ENCODE measurements around the gene LENG8. TPM values are rescaled to one million over a fixed set of nuclear protein-coding genes. Genes with fewer than 3 reads are reported as not detected.

Gene LENG8
- total RNA-seq, 4 donors from 2014 or later: 57.9 to 195 (median 64.1) TPM

GRCh38 chr19:54408456-54409026, 40.5 kb upstream of the LENG8 start:
- TF ChIP-seq POLR2A (IDR thresholded peaks at IDR 0.05) (no peak), CTCF (IDR thresholded peaks at IDR 0.05) (no peak)
- intact Hi-C loops (cut with DNase I; ENCODE audit: low total_unique reads): no loop called here
- no peak overlapping the region for H3K4me3 ChIP-seq (ENCODE audit: low read depth, poor library complexity, severe bottlenecking)
- WGBS, 2 donors: 74% methylated on average over 9 of the region's 9 CpGs
- no peak for DNase-seq (ENCODE audit: low spot score in 2 of 2)

- no peak for DNase-seq (ENCODE audit: low spot score in 2 of 2)
- TF ChIP-seq CTCF (IDR thresholded peaks at IDR 0.05): no peak
- TF ChIP-seq POLR2A (IDR thresholded peaks at IDR 0.05): no peak
- intact Hi-C loops (cut with DNase I; ENCODE audit: low total_unique reads): no loop called here
- no peak overlapping the region for H3K4me3 ChIP-seq (ENCODE audit: low read depth, poor library complexity, severe bottlenecking)
These were observed 38.0 kb upstream of the LENG8 start for GRCh38 chr19:54411033-54411432.

- intact Hi-C loops (cut with DNase I; ENCODE audit: low total_unique reads): no loop called here
- no peak for TF ChIP-seq CTCF (IDR thresholded peaks at IDR 0.05)
- no peak for TF ChIP-seq POLR2A (IDR thresholded peaks at IDR 0.05)
- no peak overlapping the region for H3K4me3 ChIP-seq (ENCODE audit: low read depth, poor library complexity, severe bottlenecking)
- 77 to 84% methylated on average over 4 of the region's 4 CpGs for WGBS, 2 donors
- no peak for DNase-seq (ENCODE audit: low spot score in 2 of 2)
These were observed 36.1 kb upstream of the LENG8 start for GRCh38 chr19:54412877-54413276.

- H3K4me3 ChIP-seq (ENCODE audit: low read depth, poor library complexity, severe bottlenecking): no peak overlapping the region
- WGBS, 2 donors: 87 to 88% methylated on average over 4 of the region's 4 CpGs
- DNase-seq (ENCODE audit: low spot score in 2 of 2): no peak
- TF ChIP-seq CTCF (IDR thresholded peaks at IDR 0.05): peak in 1 of 3 donors; percentile 11
- TF ChIP-seq POLR2A (IDR thresholded peaks at IDR 0.05): no peak
- intact Hi-C loops (cut with DNase I; ENCODE audit: low total_unique reads): no loop called here
These were observed 34.8 kb upstream of the LENG8 start for GRCh38 chr19:54414156-54414555.

- no peak for TF ChIP-seq CTCF (IDR thresholded peaks at IDR 0.05)
- TF ChIP-seq POLR2A (IDR thresholded peaks at IDR 0.05): no peak
- H3K4me3 ChIP-seq (ENCODE audit: low read depth, poor library complexity, severe bottlenecking): no peak within 1 kb of the TSS
- WGBS, 2 donors: 1 to 5% methylated on average over 21 to 24 of the region's 68 CpGs
- intact Hi-C loops (cut with DNase I; ENCODE audit: low total_unique reads): no loop called here
- no peak for DNase-seq (ENCODE audit: low spot score in 2 of 2)
These were observed 33.6 kb upstream of the LENG8 start, which contains the start of gene TTYH1 for GRCh38 chr19:54415208-54415900. Gene TTYH1, plus strand, starts transcription at chr19:54415464. Its CDS starts 89 bp downstream, at chr19:54415553.

All from lower leg skin (tissue), 4 donors.